Measurements from ENCODE around the gene LARP4B. TPM values are rescaled to one million over a fixed set of nuclear protein-coding genes. Genes with fewer than 3 reads are reported as not detected.
A peak's percentile ranks its signal among the peaks of the same experiment; 100 is the strongest.

LARP4B gene
- total RNA-seq, 4 donors from 2014 or later: 68.6 to 113 (median 87.4) TPM

- WGBS, 2 donors: 47 to 67% methylated on average over 19 to 21 of the region's 32 CpGs
- Histone ChIP-seq H3K27ac (no peak overlapping the region), H3K9me3 (no peaks in the 10 kb centered on the region), H3K4me3 (replicated peaks in 1 of 3) (peak overlapping the region in 1 of 3 donors; percentile 19), H3K4me1 (peaks cover 13 to 23% of the 10 kb centered on the region in 2 donors), H3K27me3 (no peaks in the 10 kb centered on the region), H3K36me3 (no peaks in the 10 kb centered on the region)
- TF ChIP-seq POLR2A (IDR thresholded peaks at IDR 0.05): no peak
- TF ChIP-seq CTCF (IDR thresholded peaks at IDR 0.05): no peak
- intact Hi-C loops (cut with DNase I): loop anchor here (5.0 kb wide), 1 partner anchor 278 kb away; no protein-coding TSS in a partner anchor
- DNase-seq: no peak
Observed at GRCh38 chr10:785089-785860, 146.2 kb downstream of the LARP4B start.

GRCh38 chr10:784403-785088 lies 147.0 kb downstream of the LARP4B start:
- H3K36me3 ChIP-seq: no peaks in the 10 kb centered on the region
- TF ChIP-seq CTCF (IDR thresholded peaks at IDR 0.05) (no peak), POLR2A (IDR thresholded peaks at IDR 0.05) (no peak)
- no peak overlapping the region for H3K27ac ChIP-seq
- 0 to 8% methylated on average over 3 to 13 of the region's 51 CpGs for WGBS, 2 donors
- intact Hi-C loops (cut with DNase I): loop anchor here (5.0 kb wide), 1 partner anchor 277 kb away; no protein-coding TSS in a partner anchor
- peak overlapping the region in 1 of 3 donors; percentile 19 for H3K4me3 ChIP-seq (replicated peaks in 1 of 3)
- H3K27me3 ChIP-seq: no peaks in the 10 kb centered on the region
- H3K9me3 ChIP-seq: no peaks in the 10 kb centered on the region
- peaks cover 13 to 18% of the 10 kb centered on the region in 2 donors for H3K4me1 ChIP-seq
- peak; percentile 47 to 51 for DNase-seq

DNA sequence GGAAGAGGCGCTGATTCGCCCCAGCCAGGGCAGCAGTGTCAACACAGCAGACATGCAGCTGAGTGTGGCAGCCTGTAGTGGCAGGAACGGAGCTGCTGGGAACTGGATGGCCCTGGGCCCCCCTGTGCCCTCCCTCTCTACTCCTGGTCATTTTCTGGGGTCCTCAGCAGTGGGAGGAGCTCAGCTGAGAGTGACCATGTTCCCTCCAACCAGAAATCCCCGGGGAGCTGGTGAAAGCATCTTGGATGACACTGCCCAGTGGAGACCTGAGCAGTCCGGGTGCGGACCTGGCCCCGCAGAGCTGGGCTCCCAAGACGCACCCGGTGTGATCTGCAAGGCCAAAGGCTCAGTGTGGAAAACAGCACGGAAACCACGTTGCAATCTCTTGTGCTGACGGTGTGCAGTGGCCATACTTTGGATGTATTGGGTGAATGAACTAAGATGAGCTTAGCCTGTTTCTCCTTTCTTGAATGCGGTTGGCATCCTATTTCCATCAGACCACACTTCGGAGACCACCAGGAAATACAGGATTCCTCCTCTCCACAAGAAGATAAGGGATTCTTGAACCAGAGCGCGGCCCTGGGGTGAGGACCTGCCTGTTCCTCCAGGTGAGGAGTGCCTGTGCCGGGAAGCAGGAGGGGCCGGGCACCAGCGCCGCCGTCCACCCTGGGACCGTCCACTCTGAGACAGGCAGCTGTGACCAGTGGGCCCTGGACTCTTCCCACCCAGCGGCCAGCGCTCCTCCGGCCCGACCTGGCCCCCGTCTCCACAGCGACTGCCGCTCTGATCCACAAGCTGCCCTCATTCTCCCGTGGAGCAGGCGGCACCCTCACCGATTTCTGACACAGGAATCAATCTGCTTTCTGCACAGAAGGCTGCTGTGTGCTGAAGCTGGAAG lies 148.5 kb downstream of the LARP4B start:
- no peaks in the 10 kb centered on the region for H3K9me3 ChIP-seq
- TF ChIP-seq CTCF (IDR thresholded peaks at IDR 0.05): no peak
- TF ChIP-seq POLR2A (IDR thresholded peaks at IDR 0.05): no peak
- intact Hi-C loops (cut with DNase I): no loop called here
- peaks cover 7 to 10% of the 10 kb centered on the region in 2 donors for H3K4me1 ChIP-seq
- H3K27ac ChIP-seq: no peak overlapping the region
- DNase-seq: no peak
- H3K36me3 ChIP-seq: no peaks in the 10 kb centered on the region
- 85 to 87% methylated on average over 26 to 32 of the region's 32 CpGs for WGBS, 2 donors
- H3K27me3 ChIP-seq: no peaks in the 10 kb centered on the region
- no peak overlapping the region for H3K4me3 ChIP-seq (replicated peaks in 1 of 3)

- H3K36me3 ChIP-seq: no peaks in the 10 kb centered on the region
- no peak overlapping the region for H3K27ac ChIP-seq
- no peak for DNase-seq
- no peak overlapping the region for H3K4me3 ChIP-seq (replicated peaks in 1 of 3)
- intact Hi-C loops (cut with DNase I): no loop called here
- TF ChIP-seq CTCF (IDR thresholded peaks at IDR 0.05): no peak
- no peak for TF ChIP-seq POLR2A (IDR thresholded peaks at IDR 0.05)
- 91 to 96% methylated on average over 17 to 20 of the region's 21 CpGs for WGBS, 2 donors
- peaks cover 7 to 10% of the 10 kb centered on the region in 2 donors for H3K4me1 ChIP-seq
- no peaks in the 10 kb centered on the region for H3K27me3 ChIP-seq
- H3K9me3 ChIP-seq: no peaks in the 10 kb centered on the region
Observed at GRCh38 chr10:780536-781524, 150.7 kb downstream of the LARP4B start.
